T-helper 17 cell (primary cell): Measurements from ENCODE around the gene PPP2R3B. TPM values are rescaled to one million over a fixed set of nuclear protein-coding genes. Genes with fewer than 3 reads are reported as not detected.
"Not testable (repeated sequence)": the region's sequence is repeated elsewhere in the genome, so short reads cannot be mapped to it uniquely, and the experiment has no call there.

Source experiments
- ATAC-seq: fragments of 150-1000 bp; cut with Tn5 transposase; 2 replicates; pipeline ENCODE4 v1.10.0; 2021; ENCODE audit warnings: mild to moderate bottlenecking, moderate library complexity
- DNase-seq, 3 donors: peaks; one replicate each; pipeline versions ENCODE4 v3.0.0 to v3.0.0-alpha.2; 2020 to 2021
- H3K9me3 ChIP-seq: one replicate; pipeline ENCODE4 v1.7.0; 2013; ENCODE audit warnings: low read length, mild to moderate bottlenecking; ENCODE audit not compliant: control insufficient read depth, poor library complexity, severe bottlenecking
- H3K27ac Mint-ChIP-seq: one replicate; pipeline ENCODE4 v1.8.0; 2022; ENCODE audit warnings: mild to moderate bottlenecking, moderate library complexity, mixed read lengths
- H3K27me3 Mint-ChIP-seq: one replicate; pipeline ENCODE4 v1.8.0; 2022; ENCODE audit warnings: mixed read lengths
- H3K36me3 Mint-ChIP-seq: one replicate; pipeline ENCODE4 v1.8.0; 2022; ENCODE audit warnings: low read depth, mixed read lengths
- H3K4me1 Mint-ChIP-seq: one replicate; pipeline ENCODE4 v1.8.0; 2022; ENCODE audit warnings: mild to moderate bottlenecking, mixed read lengths
- H3K4me3 Mint-ChIP-seq: one replicate; pipeline ENCODE4 v1.8.0; 2022; ENCODE audit warnings: mild to moderate bottlenecking, moderate library complexity, mixed read lengths
- total RNA-seq, 4 donors: library from RNA in 2 of 4; stranded (reverse) in 2 of 4; gene quantifications; one replicate each; pipeline ENCODE4 v1.2.3 and lab custom pipeline; 2022 to 2026

The PPP2R3B gene
- total RNA-seq, 2 donors from 2014 or later, result 18.5 to 19.1 TPM

DNA sequence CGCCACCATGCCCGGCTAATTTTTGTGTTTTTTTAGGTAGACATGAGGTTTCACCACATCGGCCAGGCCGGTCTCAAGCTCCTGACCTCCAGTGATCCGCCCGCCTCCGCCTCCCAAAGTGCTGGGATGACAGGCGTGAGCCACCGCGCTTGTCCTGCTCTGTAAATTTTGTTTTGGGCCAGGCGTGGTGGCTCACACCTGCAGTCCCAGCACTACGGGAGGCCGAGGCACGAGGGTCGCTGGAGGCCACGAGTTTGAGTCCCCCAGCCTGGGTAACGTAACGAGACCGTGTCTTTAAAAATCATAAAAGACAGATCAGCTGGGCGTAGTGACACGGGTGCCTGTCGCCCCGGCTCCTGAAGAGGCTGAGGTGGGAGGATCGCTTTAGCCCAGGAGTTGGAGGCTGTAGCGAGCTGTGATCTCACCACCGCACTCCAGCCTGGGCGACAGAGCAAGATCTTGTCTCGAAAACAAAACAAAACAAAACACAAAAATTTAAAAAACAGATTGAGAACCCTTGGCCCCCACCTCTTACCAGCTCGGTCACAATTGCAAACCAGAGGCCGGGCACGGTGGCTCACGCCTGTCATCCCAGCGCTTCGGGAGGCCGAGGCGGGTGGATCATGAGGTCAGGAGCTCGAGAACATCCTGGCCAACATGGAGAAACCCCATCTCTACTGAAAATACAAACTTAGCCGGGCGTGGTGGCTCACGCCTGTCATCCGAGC is 34.0 kb upstream of the PPP2R3B start:
- ATAC-seq (no peak), DNase-seq (no peak)
- no peaks in the 10 kb centered on the region for H3K9me3 ChIP-seq
- Mint-ChIP-seq H3K4me1 (no peaks in the 10 kb centered on the region), H3K4me3 (no peak overlapping the region), H3K27me3 (peaks cover 7% of the 10 kb centered on the region), H3K27ac (peak overlapping the region; percentile 16), H3K36me3 (peaks cover 3% of the 10 kb centered on the region)

GRCh38 chrX:418927-419729 is 32.4 kb upstream of the PPP2R3B start:
- peaks cover 5% of the 10 kb centered on the region for H3K27me3 Mint-ChIP-seq
- no peak for DNase-seq

GRCh38 chrX:415498-415897 is 28.8 kb upstream of the PPP2R3B start:
- not testable (repeated sequence) for DNase-seq, H3K36me3 Mint-ChIP-seq, H3K4me1 Mint-ChIP-seq, H3K27me3 Mint-ChIP-seq, H3K27ac Mint-ChIP-seq, H3K4me3 Mint-ChIP-seq, H3K9me3 ChIP-seq, ATAC-seq

More at GRCh38 chrX:418927-419729, 32.4 kb upstream of the PPP2R3B start:
- H3K4me1 Mint-ChIP-seq, result no peaks in the 10 kb centered on the region
- no peak overlapping the region for H3K27ac Mint-ChIP-seq
- H3K9me3 ChIP-seq, result no peaks in the 10 kb centered on the region
- H3K4me3 Mint-ChIP-seq, result no peak overlapping the region
- peaks cover 3% of the 10 kb centered on the region for H3K36me3 Mint-ChIP-seq
- no peak for ATAC-seq

GRCh38 chrX:413322-414201 is 26.9 kb upstream of the PPP2R3B start:
- no peak for DNase-seq
- ATAC-seq, result no peak
- H3K27me3 Mint-ChIP-seq, result no peaks in the 10 kb centered on the region
- no peak overlapping the region for H3K27ac Mint-ChIP-seq
- no peaks in the 10 kb centered on the region for H3K9me3 ChIP-seq
- H3K4me3 Mint-ChIP-seq, result peak overlapping the region; percentile 52
- no peaks in the 10 kb centered on the region for H3K4me1 Mint-ChIP-seq
- peaks cover 2% of the 10 kb centered on the region for H3K36me3 Mint-ChIP-seq

GRCh38 chrX:410296-410695 is 23.6 kb upstream of the PPP2R3B start:
- Mint-ChIP-seq H3K4me3 (no peak overlapping the region), H3K4me1 (no peaks in the 10 kb centered on the region), H3K27me3 (no peaks in the 10 kb centered on the region), H3K36me3 (peaks cover 2% of the 10 kb centered on the region), H3K27ac (no peak overlapping the region)
- ATAC-seq, result no peak
- DNase-seq, result no peak
- no peaks in the 10 kb centered on the region for H3K9me3 ChIP-seq

GRCh38 chrX:405149-405548 is 18.4 kb upstream of the PPP2R3B start:
- ATAC-seq (no peak), DNase-seq (no peak)
- no peaks in the 10 kb centered on the region for H3K9me3 ChIP-seq
- Mint-ChIP-seq H3K4me1 (no peaks in the 10 kb centered on the region), H3K4me3 (no peak overlapping the region), H3K27ac (no peak overlapping the region), H3K36me3 (peaks cover 2% of the 10 kb centered on the region), H3K27me3 (no peaks in the 10 kb centered on the region)

- Mint-ChIP-seq H3K27me3 (no peaks in the 10 kb centered on the region), H3K4me3 (no peak overlapping the region), H3K4me1 (no peaks in the 10 kb centered on the region), H3K36me3 (peaks cover 2% of the 10 kb centered on the region), H3K27ac (no peak overlapping the region)
- DNase-seq (no peak), ATAC-seq (no peak)
- no peaks in the 10 kb centered on the region for H3K9me3 ChIP-seq
These were observed 17.9 kb upstream of the PPP2R3B start for GRCh38 chrX:404656-405055.

DNA sequence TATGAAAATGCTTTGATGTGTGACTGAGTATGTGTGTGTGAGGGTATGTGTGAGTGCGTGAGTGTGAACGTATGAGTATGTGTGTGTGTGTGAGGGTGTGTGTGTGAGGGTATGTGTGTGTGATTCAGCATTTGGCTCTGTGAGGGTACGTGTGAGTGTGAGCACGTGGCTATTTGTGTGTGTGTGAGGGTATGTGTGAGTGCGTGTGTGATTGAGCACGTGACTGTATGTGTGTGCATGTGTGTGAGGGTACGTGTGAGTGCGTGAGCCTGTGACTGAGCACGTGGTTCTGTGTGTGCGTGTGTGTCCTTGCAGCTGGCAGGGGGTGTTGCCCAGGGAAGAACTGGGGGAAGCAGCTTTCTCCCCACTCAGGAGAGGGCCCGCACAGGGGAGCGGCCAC is 16.1 kb upstream of the PPP2R3B start:
- peaks cover 2% of the 10 kb centered on the region for H3K4me1 Mint-ChIP-seq
- DNase-seq (no peak), ATAC-seq (no peak)
- H3K9me3 ChIP-seq, result no peaks in the 10 kb centered on the region
- H3K27me3 Mint-ChIP-seq, result no peaks in the 10 kb centered on the region
- H3K36me3 Mint-ChIP-seq, result no peaks in the 10 kb centered on the region
- H3K27ac Mint-ChIP-seq, result no peak overlapping the region
- no peak overlapping the region for H3K4me3 Mint-ChIP-seq

GRCh38 chrX:400258-400657 is 13.6 kb upstream of the PPP2R3B start:
- H3K27ac Mint-ChIP-seq, result no peak overlapping the region
- no peaks in the 10 kb centered on the region for H3K36me3 Mint-ChIP-seq
- H3K4me1 Mint-ChIP-seq, result peaks cover 2% of the 10 kb centered on the region
- H3K9me3 ChIP-seq, result no peaks in the 10 kb centered on the region
- H3K4me3 Mint-ChIP-seq, result no peak overlapping the region
- DNase-seq (no peak), ATAC-seq (no peak)
- no peaks in the 10 kb centered on the region for H3K27me3 Mint-ChIP-seq

DNA sequence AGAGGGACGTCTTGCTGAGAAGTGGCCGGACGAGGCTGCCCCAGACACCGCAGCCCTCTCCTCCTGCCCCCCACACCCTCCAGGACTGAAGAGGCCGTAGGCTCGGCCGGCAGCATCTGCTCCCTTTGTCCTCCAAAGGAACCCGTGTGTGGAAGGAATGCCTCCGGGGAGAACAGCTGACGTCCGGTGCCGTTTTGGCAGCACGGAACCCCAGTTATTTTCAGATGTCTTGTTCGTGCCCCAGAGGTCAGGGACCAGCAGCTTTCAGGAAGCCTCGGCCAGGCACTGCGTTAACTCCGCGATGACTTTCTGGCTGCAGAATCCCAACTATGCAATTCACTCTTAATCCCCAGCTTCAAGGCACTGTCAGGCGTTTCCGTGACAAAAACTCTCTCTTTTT is 10.9 kb upstream of the PPP2R3B start:
- no peak for ATAC-seq

GRCh38 chrX:394830-395229 is 8.1 kb upstream of the PPP2R3B start:
- DNase-seq (no peak), ATAC-seq (no peak)
- no peak overlapping the region for H3K4me3 Mint-ChIP-seq
- no peaks in the 10 kb centered on the region for H3K27me3 Mint-ChIP-seq
- H3K9me3 ChIP-seq, result no peaks in the 10 kb centered on the region
- no peak overlapping the region for H3K27ac Mint-ChIP-seq
- H3K36me3 Mint-ChIP-seq, result no peaks in the 10 kb centered on the region
- H3K4me1 Mint-ChIP-seq, result peaks cover 2% of the 10 kb centered on the region

More for the DNA sequence above, 10.9 kb upstream of the PPP2R3B start:
- no peak for DNase-seq
- Mint-ChIP-seq H3K4me1 (peaks cover 2% of the 10 kb centered on the region), H3K4me3 (no peak overlapping the region), H3K27ac (no peak overlapping the region), H3K27me3 (no peaks in the 10 kb centered on the region), H3K36me3 (no peaks in the 10 kb centered on the region)
- no peaks in the 10 kb centered on the region for H3K9me3 ChIP-seq

DNA sequence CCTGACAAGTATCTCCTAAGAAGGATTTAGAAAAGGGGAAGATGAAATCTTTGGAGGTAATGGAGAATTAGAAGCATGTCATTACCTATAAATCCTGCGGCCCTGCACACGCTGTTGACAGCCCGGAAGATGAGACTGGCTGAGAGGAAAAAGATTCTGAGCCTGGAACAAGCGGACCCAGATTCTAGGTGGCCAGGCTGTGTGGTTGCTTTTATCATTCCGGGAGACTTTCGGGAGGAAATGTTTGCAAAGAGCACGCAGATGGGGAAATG is 5.8 kb upstream of the PPP2R3B start:
- H3K27ac Mint-ChIP-seq, result no peak overlapping the region

More for the DNA sequence above, 5.8 kb upstream of the PPP2R3B start:
- Mint-ChIP-seq H3K27me3 (no peaks in the 10 kb centered on the region), H3K4me3 (no peak overlapping the region), H3K4me1 (peaks cover 1% of the 10 kb centered on the region), H3K36me3 (no peaks in the 10 kb centered on the region)
- no peak for ATAC-seq
- no peaks in the 10 kb centered on the region for H3K9me3 ChIP-seq
- no peak for DNase-seq
